PC-9 (cell line): ENCODE results near the gene EYS.

ENCODE experiments used
- EZH2 ChIP-seq: fragments of 200-600 bp; sonication (generic); IDR thresholded peaks from 2 replicates; pipeline ENCODE4 v1.8.0; 2017; ENCODE audit warnings: antibody characterized with exemption, low read depth
- TF ChIP-seq, protein P1 (sequence below): fragments of 200-600 bp; sonication (generic); conservative IDR thresholded peaks from 2 replicates; pipeline ENCODE4 v1.6.1; 2017; ENCODE audit warnings: mixed run types, antibody characterized with exemption, mild to moderate bottlenecking, moderate library complexity

DNA sequence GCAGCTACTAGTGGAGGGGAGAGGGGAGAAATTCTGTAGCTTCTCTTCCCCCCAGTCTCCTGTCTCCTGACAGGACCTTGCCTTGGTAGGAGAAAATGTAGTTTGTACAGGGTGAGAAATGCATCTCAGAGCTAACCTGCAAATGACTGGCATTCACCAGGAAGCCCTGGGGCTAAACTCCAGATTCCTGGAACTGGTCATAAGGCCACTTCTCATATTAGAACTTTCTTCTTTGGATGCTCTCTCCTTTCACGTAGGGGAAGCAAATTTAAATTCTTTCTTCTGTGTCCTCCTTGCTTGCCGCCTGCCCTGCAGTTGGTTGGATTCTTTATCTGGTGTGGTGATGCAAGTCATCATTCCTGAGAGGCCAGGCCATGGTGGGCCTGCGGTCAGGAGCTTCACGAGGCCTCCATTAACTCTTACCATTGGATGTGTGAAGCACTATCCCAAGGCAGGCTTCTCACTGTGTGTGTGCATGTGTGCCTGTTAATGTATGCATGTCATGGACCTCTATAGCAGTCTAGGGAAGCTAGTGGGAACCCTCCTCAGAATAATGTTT, 1889.5 kb downstream of the EYS start:
- TF ChIP-seq, protein P1, sequence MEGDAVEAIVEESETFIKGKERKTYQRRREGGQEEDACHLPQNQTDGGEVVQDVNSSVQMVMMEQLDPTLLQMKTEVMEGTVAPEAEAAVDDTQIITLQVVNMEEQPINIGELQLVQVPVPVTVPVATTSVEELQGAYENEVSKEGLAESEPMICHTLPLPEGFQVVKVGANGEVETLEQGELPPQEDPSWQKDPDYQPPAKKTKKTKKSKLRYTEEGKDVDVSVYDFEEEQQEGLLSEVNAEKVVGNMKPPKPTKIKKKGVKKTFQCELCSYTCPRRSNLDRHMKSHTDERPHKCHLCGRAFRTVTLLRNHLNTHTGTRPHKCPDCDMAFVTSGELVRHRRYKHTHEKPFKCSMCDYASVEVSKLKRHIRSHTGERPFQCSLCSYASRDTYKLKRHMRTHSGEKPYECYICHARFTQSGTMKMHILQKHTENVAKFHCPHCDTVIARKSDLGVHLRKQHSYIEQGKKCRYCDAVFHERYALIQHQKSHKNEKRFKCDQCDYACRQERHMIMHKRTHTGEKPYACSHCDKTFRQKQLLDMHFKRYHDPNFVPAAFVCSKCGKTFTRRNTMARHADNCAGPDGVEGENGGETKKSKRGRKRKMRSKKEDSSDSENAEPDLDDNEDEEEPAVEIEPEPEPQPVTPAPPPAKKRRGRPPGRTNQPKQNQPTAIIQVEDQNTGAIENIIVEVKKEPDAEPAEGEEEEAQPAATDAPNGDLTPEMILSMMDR = no peak
- no peak for TF ChIP-seq EZH2
